ENCODE measurements around the gene CDK5. TPM values are rescaled to one million over a fixed set of nuclear protein-coding genes. Genes with fewer than 3 reads are reported as not detected.
A peak's percentile ranks its signal among the peaks of the same experiment; 100 is the strongest.

Gene CDK5
- total and polyA plus RNA-seq, 2 donors from 2014 or later, result 9.1 to 21.5 TPM

DNA sequence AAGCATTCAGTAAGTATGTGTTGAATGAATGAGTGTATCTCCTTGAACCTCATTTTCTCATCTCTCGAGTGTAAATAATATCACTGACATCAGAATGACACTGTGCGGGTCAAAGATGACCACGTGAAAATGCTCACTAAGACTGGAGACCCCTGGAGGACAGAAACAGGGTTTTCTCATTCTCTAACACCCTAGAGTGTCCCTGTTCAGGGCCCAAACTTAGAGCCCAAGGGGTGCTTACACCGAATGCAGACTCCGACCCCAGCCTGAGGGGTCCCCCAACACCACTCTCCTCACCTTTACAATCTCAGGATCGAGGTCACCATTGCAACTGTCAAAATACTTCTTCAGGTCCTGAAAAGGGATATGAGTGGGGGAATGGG lies 1.4 kb downstream of the CDK5 start:
- DNase-seq (no peak), FAIRE-seq (no peak)
- Histone ChIP-seq H3K27ac (ENCODE audit: low read depth in 2 of 2, low read length in 2 of 2) (no peak overlapping the region), H3K4me1 (ENCODE audit: control insufficient read depth in 2 of 3, insufficient read depth in 2 of 3, low read depth in 1 of 3, low read length in 3 of 3) (peaks cover 4 to 30% (median 19%) of the 10 kb centered on the region in 3 donors), H3K4me3 (ENCODE audit: low read length in 3 of 3) (no peak overlapping the region), H3K27me3 (ENCODE audit: control insufficient read depth, insufficient read depth, low read length) (no peaks in the 10 kb centered on the region), H3K9ac (ENCODE audit: low read length in 3 of 3) (no peak overlapping the region), H3K36me3 (ENCODE audit: control insufficient read depth in 2 of 3, insufficient read depth in 3 of 3, low read length in 3 of 3) (no peaks in the 10 kb centered on the region), H3K9me3 (ENCODE audit: control insufficient read depth in 2 of 3, insufficient read depth in 1 of 3, low read length in 3 of 3) (no peaks in the 10 kb centered on the region)
- TF ChIP-seq, protein P1, sequence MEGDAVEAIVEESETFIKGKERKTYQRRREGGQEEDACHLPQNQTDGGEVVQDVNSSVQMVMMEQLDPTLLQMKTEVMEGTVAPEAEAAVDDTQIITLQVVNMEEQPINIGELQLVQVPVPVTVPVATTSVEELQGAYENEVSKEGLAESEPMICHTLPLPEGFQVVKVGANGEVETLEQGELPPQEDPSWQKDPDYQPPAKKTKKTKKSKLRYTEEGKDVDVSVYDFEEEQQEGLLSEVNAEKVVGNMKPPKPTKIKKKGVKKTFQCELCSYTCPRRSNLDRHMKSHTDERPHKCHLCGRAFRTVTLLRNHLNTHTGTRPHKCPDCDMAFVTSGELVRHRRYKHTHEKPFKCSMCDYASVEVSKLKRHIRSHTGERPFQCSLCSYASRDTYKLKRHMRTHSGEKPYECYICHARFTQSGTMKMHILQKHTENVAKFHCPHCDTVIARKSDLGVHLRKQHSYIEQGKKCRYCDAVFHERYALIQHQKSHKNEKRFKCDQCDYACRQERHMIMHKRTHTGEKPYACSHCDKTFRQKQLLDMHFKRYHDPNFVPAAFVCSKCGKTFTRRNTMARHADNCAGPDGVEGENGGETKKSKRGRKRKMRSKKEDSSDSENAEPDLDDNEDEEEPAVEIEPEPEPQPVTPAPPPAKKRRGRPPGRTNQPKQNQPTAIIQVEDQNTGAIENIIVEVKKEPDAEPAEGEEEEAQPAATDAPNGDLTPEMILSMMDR (IDR thresholded peaks at IDR 0.05; ENCODE audit: borderline replicate concordance, extremely low read depth, insufficient read depth), result no peak
- intact Hi-C loops (cut with DNase I), result no loop called here

DNA sequence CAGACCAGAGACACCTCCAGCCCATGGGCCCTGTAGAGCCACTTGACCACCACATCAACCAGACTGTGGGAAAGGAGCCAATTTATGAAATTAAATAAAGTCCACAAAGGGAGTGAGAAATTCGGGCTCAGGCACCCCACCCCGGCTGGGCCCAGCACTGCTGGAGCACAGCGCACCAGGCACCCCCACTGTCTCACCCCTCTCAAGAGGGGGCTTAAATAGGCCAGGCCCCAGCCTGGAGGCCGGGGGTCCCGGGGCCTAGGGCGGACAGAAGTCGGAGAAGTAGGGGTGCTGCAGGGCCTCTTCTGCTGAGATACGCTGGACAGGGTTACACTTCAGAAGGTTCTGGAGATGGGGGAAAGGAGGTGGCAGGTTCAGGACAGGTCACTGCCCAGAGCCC lies 3.9 kb downstream of the CDK5 start:
- intact Hi-C loops (cut with DNase I), result no loop called here
- Histone ChIP-seq H3K27ac (ENCODE audit: low read depth in 2 of 2, low read length in 2 of 2) (no peak overlapping the region), H3K27me3 (ENCODE audit: control insufficient read depth, insufficient read depth, low read length) (no peaks in the 10 kb centered on the region), H3K9ac (ENCODE audit: low read length in 3 of 3) (no peak overlapping the region), H3K4me3 (ENCODE audit: low read length in 3 of 3) (no peak overlapping the region), H3K36me3 (ENCODE audit: control insufficient read depth in 2 of 3, insufficient read depth in 3 of 3, low read length in 3 of 3) (no peaks in the 10 kb centered on the region), H3K4me1 (ENCODE audit: control insufficient read depth in 2 of 3, insufficient read depth in 2 of 3, low read depth in 1 of 3, low read length in 3 of 3) (peaks cover 2 to 14% (median 7%) of the 10 kb centered on the region in 3 donors), H3K9me3 (ENCODE audit: control insufficient read depth in 2 of 3, insufficient read depth in 1 of 3, low read length in 3 of 3) (no peaks in the 10 kb centered on the region)
- TF ChIP-seq, protein P1 (IDR thresholded peaks at IDR 0.05; ENCODE audit: borderline replicate concordance, extremely low read depth, insufficient read depth), result no peak
- DNase-seq, result no peak
- no peak for FAIRE-seq

DNA sequence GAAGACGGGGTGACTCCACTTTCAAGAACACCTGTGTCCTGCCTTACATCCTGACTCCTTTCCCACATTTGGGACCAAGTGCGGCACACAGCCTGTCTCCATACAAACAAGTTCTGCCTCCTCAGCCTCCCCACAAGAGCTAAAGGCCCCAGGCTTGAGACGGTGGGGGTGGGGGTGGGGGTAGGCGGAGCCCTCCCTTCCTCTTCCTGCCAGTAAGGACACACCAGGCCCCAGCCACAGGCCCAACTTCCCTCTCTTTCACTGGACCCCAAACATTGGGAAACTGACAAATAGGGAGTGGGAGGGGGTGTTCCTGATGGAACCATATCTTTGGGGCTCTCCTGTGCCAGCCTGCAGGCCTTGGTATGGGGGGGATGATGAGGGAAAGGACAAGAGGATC lies 4.6 kb downstream of the CDK5 start:
- H3K9ac ChIP-seq (ENCODE audit: low read length in 3 of 3), result no peak overlapping the region
- no peak overlapping the region for H3K4me3 ChIP-seq (ENCODE audit: low read length in 3 of 3)
- intact Hi-C loops (cut with DNase I), result no loop called here
- peaks cover 0 to 9% (median 3%) of the 10 kb centered on the region in 3 donors for H3K4me1 ChIP-seq (ENCODE audit: control insufficient read depth in 2 of 3, insufficient read depth in 2 of 3, low read depth in 1 of 3, low read length in 3 of 3)
- TF ChIP-seq, protein P1 (IDR thresholded peaks at IDR 0.05; ENCODE audit: borderline replicate concordance, extremely low read depth, insufficient read depth), result no peak
- no peaks in the 10 kb centered on the region for H3K36me3 ChIP-seq (ENCODE audit: control insufficient read depth in 2 of 3, insufficient read depth in 3 of 3, low read length in 3 of 3)
- H3K27ac ChIP-seq (ENCODE audit: low read depth in 2 of 2, low read length in 2 of 2), result no peak overlapping the region
- H3K9me3 ChIP-seq (ENCODE audit: control insufficient read depth in 2 of 3, insufficient read depth in 1 of 3, low read length in 3 of 3), result no peaks in the 10 kb centered on the region
- FAIRE-seq (no peak), DNase-seq (no peak)
- no peaks in the 10 kb centered on the region for H3K27me3 ChIP-seq (ENCODE audit: control insufficient read depth, insufficient read depth, low read length)

DNA sequence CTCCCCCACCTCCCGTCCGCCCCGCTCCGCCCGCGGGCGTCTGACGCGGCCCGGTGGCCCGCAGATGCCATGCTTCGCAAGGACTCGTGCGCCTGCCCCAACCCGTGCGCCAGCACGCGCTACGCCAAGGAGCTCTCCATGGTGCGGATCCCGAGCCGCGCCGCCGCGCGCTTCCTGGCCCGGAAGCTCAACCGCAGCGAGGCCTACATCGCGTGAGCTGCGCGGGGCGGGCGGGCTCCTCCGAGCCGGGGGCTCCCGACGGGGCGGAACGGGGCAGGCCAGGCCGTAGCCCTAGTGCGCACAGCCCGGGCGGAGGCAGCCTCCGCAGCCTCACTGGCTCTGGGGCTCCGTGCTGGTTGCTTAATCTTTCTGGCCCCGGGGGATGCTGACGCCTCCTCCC lies 6.6 kb downstream of the CDK5 start:
- Histone ChIP-seq H3K36me3 (ENCODE audit: control insufficient read depth in 2 of 3, insufficient read depth in 3 of 3, low read length in 3 of 3) (no peaks in the 10 kb centered on the region), H3K4me3 (ENCODE audit: low read length in 3 of 3) (no peak overlapping the region), H3K27me3 (ENCODE audit: control insufficient read depth, insufficient read depth, low read length) (no peaks in the 10 kb centered on the region), H3K27ac (ENCODE audit: low read depth in 2 of 2, low read length in 2 of 2) (no peak overlapping the region), H3K9ac (ENCODE audit: low read length in 3 of 3) (no peak overlapping the region), H3K9me3 (ENCODE audit: control insufficient read depth in 2 of 3, insufficient read depth in 1 of 3, low read length in 3 of 3) (no peaks in the 10 kb centered on the region), H3K4me1 (ENCODE audit: control insufficient read depth in 2 of 3, insufficient read depth in 2 of 3, low read depth in 1 of 3, low read length in 3 of 3) (no peaks in the 10 kb centered on the region)
- TF ChIP-seq, protein P1 (IDR thresholded peaks at IDR 0.05; ENCODE audit: borderline replicate concordance, extremely low read depth, insufficient read depth), result no peak
- FAIRE-seq, result no peak
- intact Hi-C loops (cut with DNase I), result no loop called here
- peak in 4 of 5 donors; percentile 85 to 91 (median 88) for DNase-seq
